HepG2 (cell line): Measurements from ENCODE around the gene ZNF214. TPM values are rescaled to one million over a fixed set of nuclear protein-coding genes. Genes with fewer than 3 reads are reported as not detected.

Experiments
- ATAC-seq: fragments of 200-7000 bp; cut with Tn5 transposase; 3 replicates; pipeline ENCODE4 v1.9.1; 2020; ENCODE audit warnings: mild to moderate bottlenecking, moderate library complexity
- BruUV-seq: library from RNA; stranded (reverse); fragments of 400-500 nt; replicated peaks from 2 replicates; lab custom pipeline; 2021; lab: Mats Ljungman, UMichigan
- CTCF ChIA-PET: fragments of 300-600 bp; formaldehyde crosslinking; extraction: SDS; loops from one replicate; lab custom pipeline; 2021; ENCODE audit warnings: low total read pairs, inconsistent platforms, low intra/inter-chr PET ratio; lab: Yijun Ruan, JAX
- POLR2A ChIA-PET: fragments of 350-600 bp; sonication (Branson Sonifier 250); formaldehyde crosslinking; loops from one replicate; lab custom pipeline; 2020; ENCODE audit warnings: antibody characterized with exemption, inconsistent platforms; lab: Yijun Ruan, JAX
- DNase-seq: peaks from one replicate; pipeline ENCODE4 v3.0.0-alpha.2; 2015; ENCODE audit warnings: low spot score
- FAIRE-seq: peaks from 3 replicates; lab custom pipeline; 2011; peaks lifted over from hg19 to GRCh38; lab: Jason Lieb, UNC
- H2AFZ ChIP-seq: one replicate; pipeline ENCODE4 v1.6.1; 2011; ENCODE audit warnings: low read length, inconsistent platforms
- H3K27ac ChIP-seq: fragments of 300-600 bp; 3 replicates; pipeline ENCODE4 v1.8.0; 2011; ENCODE audit warnings: mixed run types, mild to moderate bottlenecking, mixed read lengths, low read length, inconsistent platforms; ENCODE audit not compliant: insufficient read depth; ENCODE audit errors: extremely low read length
- H3K27me3 ChIP-seq, 2 experiments: fragments of 200-600 bp in 1 of 2; 2 replicates in 1 of 2; 3 replicates in 1 of 2; pipeline versions ENCODE4 v1.6.0 to v1.8.0; 2011; ENCODE audit warnings: low read length in 2 of 2, mild to moderate bottlenecking in 2 of 2, moderate library complexity in 2 of 2, inconsistent platforms in 1 of 2; ENCODE audit not compliant: insufficient read depth in 2 of 2, control insufficient read depth in 1 of 2
- H3K36me3 ChIP-seq, 2 experiments: fragments of 200-600 bp in 1 of 2; replicated peaks in 1 of 2; 2 replicates in 1 of 2; 3 replicates in 1 of 2; pipeline versions ENCODE4 v1.5.1 to v1.8.0; 2011; ENCODE audit warnings: low read length in 2 of 2, inconsistent platforms in 1 of 2; ENCODE audit not compliant: insufficient read depth in 2 of 2, control insufficient read depth in 1 of 2
- H3K4me1 ChIP-seq: 2 replicates; pipeline ENCODE4 v1.5.1; 2012; ENCODE audit warnings: low read length, inconsistent platforms; ENCODE audit not compliant: insufficient read depth
- H3K4me2 ChIP-seq: 2 replicates; pipeline ENCODE4 v1.6.0; 2011; ENCODE audit warnings: low read depth, low read length, inconsistent platforms
- H3K4me3 ChIP-seq, 3 experiments: fragments of 200-600 bp in 1 of 3; sonication (generic), shearing (Covaris generic) in 1 of 3; replicated peaks in 1 of 3; 2 replicates each; pipeline ENCODE4 v1.5.1; 2011 to 2016; ENCODE audit warnings: low read length in 3 of 3, inconsistent platforms in 2 of 3, low read depth in 2 of 3, mild to moderate bottlenecking in 2 of 3, control low read depth in 1 of 3, mixed read lengths in 1 of 3; ENCODE audit not compliant: insufficient read depth in 1 of 3
- H3K79me2 ChIP-seq: one replicate; pipeline ENCODE4 v1.6.1; 2011; ENCODE audit warnings: low read length, inconsistent platforms; ENCODE audit not compliant: insufficient read depth
- H3K9ac ChIP-seq: 2 replicates; pipeline ENCODE4 v1.6.0; 2011; ENCODE audit warnings: mild to moderate bottlenecking, low read depth, low read length, inconsistent platforms; ENCODE audit not compliant: insufficient read depth
- H3K9me3 ChIP-seq: 2 replicates; pipeline ENCODE4 v1.5.1; 2012; ENCODE audit warnings: mild to moderate bottlenecking, low read length
- H4K20me1 ChIP-seq: 2 replicates; pipeline ENCODE4 v1.6.0; 2011; ENCODE audit warnings: inconsistent platforms, mild to moderate bottlenecking, low read length, moderate library complexity; ENCODE audit not compliant: insufficient read depth
- ARID3A ChIP-seq: IDR thresholded peaks from 2 replicates; pipeline ENCODE4 v1.6.1; 2012; ENCODE audit warnings: low read depth, low read length, improper control_type of control experiment
- ARNTL ChIP-seq: sonication (generic); formaldehyde crosslinking; IDR thresholded peaks from 2 replicates; pipeline ENCODE4 v1.4.0; 2020; ENCODE audit warnings: mild to moderate bottlenecking, missing genetic modification reagents
- ELF1 ChIP-seq: sonication (generic); formaldehyde crosslinking; IDR thresholded peaks from 2 replicates; pipeline ENCODE4 v1.4.0; 2020; ENCODE audit warnings: missing genetic modification reagents
- IRF1 ChIP-seq: sonication (generic); formaldehyde crosslinking; IDR thresholded peaks from 2 replicates; pipeline ENCODE4 v1.4.0; 2020; ENCODE audit warnings: low read depth, mild to moderate bottlenecking, missing genetic modification reagents
- NRL ChIP-seq: sonication (generic); formaldehyde crosslinking; IDR thresholded peaks from 2 replicates; pipeline ENCODE4 v1.5.0; 2020; ENCODE audit warnings: missing genetic modification reagents, mild to moderate bottlenecking, moderate library complexity, borderline replicate concordance
- RELA ChIP-seq: sonication (generic); formaldehyde crosslinking; IDR thresholded peaks from 2 replicates; pipeline ENCODE4 v1.4.0; 2020; ENCODE audit warnings: missing genetic modification reagents
- SRSF1 ChIP-seq: fragments of 200-400 bp; formaldehyde crosslinking; optimal IDR thresholded peaks from 2 replicates; pipeline ENCODE3; 2017; ENCODE audit warnings: mild to moderate bottlenecking, low read depth, low read length, moderate library complexity
- TCF7L2 ChIP-seq: IDR thresholded peaks from 2 replicates; pipeline ENCODE4 v1.6.1; 2011; ENCODE audit warnings: mild to moderate bottlenecking, low read depth, low read length, moderate library complexity
- ZBTB8A ChIP-seq: sonication (generic); formaldehyde crosslinking; IDR thresholded peaks from 2 replicates; pipeline ENCODE4 v1.4.0; 2020; ENCODE audit warnings: mild to moderate bottlenecking, low read depth, missing genetic modification reagents, borderline replicate concordance
- ZHX1 ChIP-seq: sonication (generic); formaldehyde crosslinking; IDR thresholded peaks from 2 replicates; pipeline ENCODE4 v1.8.1; 2022; ENCODE audit warnings: low read depth, mild to moderate bottlenecking, missing genetic modification reagents
- ZNF839 ChIP-seq: sonication (generic); formaldehyde crosslinking; IDR thresholded peaks from 2 replicates; pipeline ENCODE4 v1.4.0; 2020; ENCODE audit warnings: missing genetic modification reagents, mild to moderate bottlenecking, borderline replicate concordance
- ZUFSP ChIP-seq: sonication (generic); formaldehyde crosslinking; IDR thresholded peaks from 2 replicates; pipeline ENCODE4 v1.9.0; 2021; ENCODE audit warnings: missing genetic modification reagents, mild to moderate bottlenecking, borderline replicate concordance
- WGBS: methylation state at CpG from one replicate; pipeline ENCODE4 v1.1.6; 2017; ENCODE audit warnings: low lambda C conversion rate; 5-methylcytosine and 5-hydroxymethylcytosine counted together
- in situ Hi-C: cut with HindIII; loops from 2 replicates; pipeline ENCODE4 v1.10.0; 2017; ENCODE audit warnings: low pct_unique_long_range_greater_than_20kb; ENCODE audit not compliant: extremely low pct_ligation_motif_present
- intact Hi-C: fragments of 100-400 bp; cut with micrococcal nuclease; formaldehyde crosslinking; loops from one replicate; pipeline ENCODE4 v1.10.0; 2022; ENCODE audit not compliant: unreplicated experiment
- polyA plus RNA-seq, 8 experiments: library from polyadenylated mRNA; depleted of rRNA in 3 of 8; stranded (reverse) in 7 of 8; unstranded in 1 of 8; fragments of >200 nt; fragmentation: Illumina TruSeq in 4 of 8; extraction: Trizol in 4 of 8; gene quantifications; 2 replicates each; pipeline versions ENCODE4 v1.2.1 to v1.2.3, GENCODE V29; 2011 to 2016; ENCODE audit warnings: low read depth in 4 of 8, missing spikeins in 1 of 8, mixed read lengths in 1 of 8; ENCODE audit not compliant: insufficient read depth in 1 of 8
- total RNA-seq, 5 experiments: library from RNA; depleted of rRNA; stranded (reverse); fragments of >200 nt; fragmentation: Illumina TruSeq; extraction: Trizol; gene quantifications; 2 replicates each; pipeline ENCODE4 v1.2.3, GENCODE V29; 2016; ENCODE audit warnings: low read depth in 1 of 5

The ZNF214 gene
- total and polyA plus RNA-seq, 2 of the 13 experiments (the other 11 are each of a cell fraction or from before 2014, with no cell fraction given): 0.28 to 1.9 TPM

- FAIRE-seq (no peak), ATAC-seq (no peak), DNase-seq (no peak)
- Histone ChIP-seq H3K9ac (no peak overlapping the region), H3K79me2 (no peaks in the 10 kb centered on the region), H3K27me3 (0 out of 5 replicates have a peak, but pooled peaks cover 0 to 6% of the 10 kb centered on the region in 2 experiments), H4K20me1 (no peaks in the 10 kb centered on the region), H2AFZ (no peak overlapping the region), H3K27ac (no peak overlapping the region), H3K9me3 (no peaks in the 10 kb centered on the region), H3K4me1 (no peaks in the 10 kb centered on the region), H3K36me3 (no peaks in the 10 kb centered on the region), H3K4me3 (no peak overlapping the region), H3K4me2 (no peak overlapping the region)
- POLR2A ChIA-PET: no interaction called here
- CTCF ChIA-PET: no interaction called here
- TF ChIP-seq ARNTL (CRISPR knock-in tag) (no peak), ZUFSP (CRISPR knock-in tag) (no peak), TCF7L2 (no peak), SRSF1 (no peak)
- in situ Hi-C loops: no loop called here
- intact Hi-C loops: no loop called here
- BruUV-seq: no TSS peak
- WGBS: 0% methylated on average over 1 of the region's 1 CpG
Observed at GRCh38 chr11:7060868-7061267, 40.7 kb upstream of the ZNF214 start.

- Histone ChIP-seq H3K36me3 (no peaks in the 10 kb centered on the region), H3K4me3 (no peak overlapping the region), H3K27ac (no peak overlapping the region), H3K9ac (no peak overlapping the region), H3K4me2 (no peak overlapping the region), H4K20me1 (no peaks in the 10 kb centered on the region), H3K79me2 (no peaks in the 10 kb centered on the region), H3K9me3 (no peaks in the 10 kb centered on the region), H3K27me3 (0 out of 5 replicates have a peak, but pooled peaks cover 0 to 6% of the 10 kb centered on the region in 2 experiments), H3K4me1 (no peaks in the 10 kb centered on the region), H2AFZ (no peak overlapping the region)
- FAIRE-seq (no peak), ATAC-seq (no peak), DNase-seq (no peak)
- in situ Hi-C loops (no loop called here), intact Hi-C loops (no loop called here)
- 3% methylated on average over 2 of the region's 2 CpGs for WGBS
- POLR2A ChIA-PET: no interaction called here
- CTCF ChIA-PET: no interaction called here
- BruUV-seq: no TSS peak
- TF ChIP-seq ARID3A (no peak), ZBTB8A (CRISPR knock-in tag) (no peak), ZHX1 (CRISPR knock-in tag) (no peak), ELF1 (CRISPR knock-in tag) (no peak), RELA (CRISPR knock-in tag) (no peak), IRF1 (CRISPR knock-in tag) (no peak), ZNF839 (no peak), NRL (CRISPR knock-in tag) (no peak)
Observed at GRCh38 chr11:7057641-7058040, 37.5 kb upstream of the ZNF214 start.
